GM12874 (cell line): ENCODE data around the gene MISFA.

Source experiments
- CTCF ChIP-seq: IDR thresholded peaks from 2 replicates; pipeline ENCODE4 v1.5.1; 2011; ENCODE audit warnings: low read depth, mild to moderate bottlenecking, control low read depth, low read length, moderate library complexity; ENCODE audit not compliant: insufficient read depth

Gene MISFA

GRCh38 chr11:18580113-18580766 lies 19.3 kb upstream of the MISFA start:
- no peak for TF ChIP-seq CTCF

- no peak for TF ChIP-seq CTCF
Observed at GRCh38 chr11:18581825-18582224, 17.8 kb upstream of the MISFA start.

GRCh38 chr11:18588297-18589252 lies 11.0 kb upstream of the MISFA start, which contains the start of gene UEVLD:
Gene UEVLD, minus strand, starts transcription at chr11:18588734. Its CDS starts 80 bp downstream, at chr11:18588654.
- TF ChIP-seq CTCF: no peak

- no peak for TF ChIP-seq CTCF
Observed at GRCh38 chr11:18590571-18590970, 9.0 kb upstream of the MISFA start.

GRCh38 chr11:18594999-18595749 lies 4.4 kb upstream of the MISFA start:
- TF ChIP-seq CTCF: no peak

- no peak for TF ChIP-seq CTCF
Observed at GRCh38 chr11:18600915-18601569, 1.5 kb downstream of the MISFA start.
